Activated CD8-positive, alpha-beta memory T cell treated with anti-CD3 and anti-CD28 coated beads for 24 hours (primary cell): ENCODE measurements around the gene LRRC59.

Experiments
- DNase-seq: peaks from one replicate; pipeline ENCODE4 v3.0.0-alpha.2; 2020

LRRC59 gene

GRCh38 chr17:50360486-50361115 is 36.7 kb downstream of the LRRC59 start:
- no peak for DNase-seq

- DNase-seq, result no peak
Measured at GRCh38 chr17:50359998-50360461, 37.3 kb downstream of the LRRC59 start.

- no peak for DNase-seq
Measured at GRCh38 chr17:50359005-50359699, 38.2 kb downstream of the LRRC59 start.

- no peak for DNase-seq
Measured at GRCh38 chr17:50358177-50358576, 39.1 kb downstream of the LRRC59 start.

GRCh38 chr17:50356892-50357510 is 40.3 kb downstream of the LRRC59 start:
- no peak for DNase-seq

- DNase-seq, result no peak
Measured at GRCh38 chr17:50356418-50356817, 40.9 kb downstream of the LRRC59 start.

GRCh38 chr17:50355701-50356341 is 41.5 kb downstream of the LRRC59 start:
- no peak for DNase-seq

- no peak for DNase-seq
Measured at GRCh38 chr17:50355336-50355700, 42.0 kb downstream of the LRRC59 start.

GRCh38 chr17:50354776-50355175 is 42.5 kb downstream of the LRRC59 start:
- DNase-seq, result no peak

- no peak for DNase-seq
Measured at GRCh38 chr17:50354198-50354597, 43.1 kb downstream of the LRRC59 start.

- DNase-seq, result no peak
Measured at GRCh38 chr17:50353600-50354195, 43.6 kb downstream of the LRRC59 start.

GRCh38 chr17:50352693-50353599 is 44.4 kb downstream of the LRRC59 start:
- DNase-seq, result no peak

- peak; percentile 49 for DNase-seq
Measured at GRCh38 chr17:50352072-50352692, 45.1 kb downstream of the LRRC59 start.

- DNase-seq, result peak; percentile 41
Measured at GRCh38 chr17:50350733-50351132, 46.6 kb downstream of the LRRC59 start.

- no peak for DNase-seq
Measured at GRCh38 chr17:50349243-50349600, 48.1 kb downstream of the LRRC59 start.

- DNase-seq, result no peak
Measured at GRCh38 chr17:50348522-50349242, 48.6 kb downstream of the LRRC59 start.

- DNase-seq, result no peak
Measured at GRCh38 chr17:50347894-50348291, 49.4 kb downstream of the LRRC59 start.

GRCh38 chr17:50347117-50347893 is 50.0 kb downstream of the LRRC59 start:
- DNase-seq, result no peak

- no peak for DNase-seq
Measured at GRCh38 chr17:50346313-50347116, 50.8 kb downstream of the LRRC59 start.
